Astrocyte (in vitro differentiated cells and primary cell): ENCODE data around the gene ZNF425. TPM values are rescaled to one million over a fixed set of nuclear protein-coding genes. Genes with fewer than 3 reads are reported as not detected.
A peak's percentile ranks its signal among the peaks of the same experiment; 100 is the strongest.

Experiments used
- DNase-seq: peaks from one replicate; pipeline ENCODE4 v3.0.0-alpha.2; 2010; ENCODE audit warnings: low read depth
- FAIRE-seq: peaks from 2 replicates; lab custom pipeline; 2011; peaks lifted over from hg19 to GRCh38; lab: Jason Lieb, UNC
- H2AFZ ChIP-seq: 2 replicates; pipeline ENCODE4 v1.6.0; 2012; ENCODE audit warnings: low read depth, low read length, inconsistent platforms
- H3K27ac ChIP-seq: 2 replicates; pipeline ENCODE4 v1.5.1; 2011; ENCODE audit warnings: low read depth, low read length, inconsistent platforms
- H3K27me3 ChIP-seq: 2 replicates; pipeline ENCODE4 v1.6.0; 2011; ENCODE audit warnings: low read length, inconsistent platforms; ENCODE audit not compliant: insufficient read depth
- H3K36me3 ChIP-seq: 2 replicates; pipeline ENCODE4 v1.5.1; 2011; ENCODE audit warnings: low read length, inconsistent platforms; ENCODE audit not compliant: insufficient read depth
- H3K4me1 ChIP-seq: 2 replicates; pipeline ENCODE4 v1.5.1; 2011; ENCODE audit warnings: low read length, inconsistent platforms; ENCODE audit not compliant: insufficient read depth
- H3K4me2 ChIP-seq: 2 replicates; pipeline ENCODE4 v1.6.0; 2012; ENCODE audit warnings: low read length, inconsistent platforms
- H3K4me3 ChIP-seq: 2 replicates; pipeline ENCODE4 v1.5.1; 2011; ENCODE audit warnings: low read depth, mild to moderate bottlenecking, low read length, inconsistent platforms; ENCODE audit not compliant: insufficient read depth
- H3K79me2 ChIP-seq: 2 replicates; pipeline ENCODE4 v1.6.0; 2012; ENCODE audit warnings: mild to moderate bottlenecking, low read length, inconsistent platforms; ENCODE audit not compliant: insufficient read depth
- H3K9ac ChIP-seq: 2 replicates; pipeline ENCODE4 v1.6.0; 2012; ENCODE audit warnings: mild to moderate bottlenecking, low read length, inconsistent platforms
- H3K9me3 ChIP-seq: 2 replicates; pipeline ENCODE4 v1.5.1; 2012; ENCODE audit warnings: low read depth, mild to moderate bottlenecking, low read length, inconsistent platforms; ENCODE audit not compliant: insufficient read depth
- H4K20me1 ChIP-seq: 2 replicates; pipeline ENCODE4 v1.6.0; 2012; ENCODE audit warnings: low read length, inconsistent platforms; ENCODE audit not compliant: insufficient read depth
- H3K27ac Mint-ChIP-seq: one replicate; pipeline ENCODE4 v1.8.0; 2021; ENCODE audit warnings: mild to moderate bottlenecking, mixed read lengths; ENCODE audit not compliant: unreplicated experiment
- H3K27me3 Mint-ChIP-seq: one replicate; pipeline ENCODE4 v1.8.0; 2021; ENCODE audit warnings: low read depth, mixed read lengths; ENCODE audit not compliant: unreplicated experiment
- H3K36me3 Mint-ChIP-seq: one replicate; pipeline ENCODE4 v1.8.0; 2021; ENCODE audit warnings: low read depth, mixed read lengths; ENCODE audit not compliant: unreplicated experiment
- H3K4me1 Mint-ChIP-seq: one replicate; pipeline ENCODE4 v1.8.0; 2021; ENCODE audit warnings: low read depth, mixed read lengths; ENCODE audit not compliant: unreplicated experiment
- H3K4me3 Mint-ChIP-seq: one replicate; pipeline ENCODE4 v1.8.0; 2021; ENCODE audit warnings: mild to moderate bottlenecking, moderate library complexity, mixed read lengths; ENCODE audit not compliant: unreplicated experiment
- H3K9me3 Mint-ChIP-seq: one replicate; pipeline ENCODE4 v1.8.0; 2021; ENCODE audit warnings: mild to moderate bottlenecking, mixed read lengths; ENCODE audit not compliant: unreplicated experiment
- CTCF ChIP-seq: IDR thresholded peaks from 2 replicates; pipeline ENCODE4 v1.5.1; 2011; ENCODE audit warnings: low read depth, mild to moderate bottlenecking, inconsistent platforms, low read length, moderate library complexity; ENCODE audit not compliant: insufficient read depth
- EZH2 ChIP-seq: IDR thresholded peaks from 2 replicates; pipeline ENCODE4 v1.6.1; 2012; ENCODE audit warnings: mild to moderate bottlenecking, low read length, inconsistent platforms; ENCODE audit not compliant: insufficient read depth
- total RNA-seq: library from RNA; stranded (reverse); gene quantifications from 2 replicates; pipeline ENCODE4 v1.2.1, GENCODE V29; 2021

ZNF425 gene
- total RNA-seq, 1 donor from 2014 or later = 5.9 TPM

GRCh38 chr7:149071641-149072437 lies 54.3 kb downstream of the ZNF425 start:
- Histone ChIP-seq H3K4me1 (no peaks in the 10 kb centered on the region), H3K36me3 (peaks cover 15% of the 10 kb centered on the region), H3K4me2 (no peak overlapping the region), H3K9ac (no peak overlapping the region), H3K27me3 (no peaks in the 10 kb centered on the region), H3K79me2 (no peaks in the 10 kb centered on the region), H3K9me3 (no peaks in the 10 kb centered on the region), H3K27ac (no peak overlapping the region), H4K20me1 (no peaks in the 10 kb centered on the region), H2AFZ (no peak overlapping the region), H3K4me3 (no peak overlapping the region)
- no peak overlapping the region for H3K4me3 Mint-ChIP-seq
- FAIRE-seq = no peak
- peaks cover 6% of the 10 kb centered on the region for H3K36me3 Mint-ChIP-seq
- TF ChIP-seq CTCF (peak; percentile 5), EZH2 (no peak)
- no peaks in the 10 kb centered on the region for H3K9me3 Mint-ChIP-seq
- no peak overlapping the region for H3K27ac Mint-ChIP-seq
- H3K4me1 Mint-ChIP-seq = no peaks in the 10 kb centered on the region
- H3K27me3 Mint-ChIP-seq = no peaks in the 10 kb centered on the region
- no peak for DNase-seq

- no peak overlapping the region for H3K4me2 ChIP-seq
- no peak for TF ChIP-seq CTCF
- TF ChIP-seq EZH2 = no peak
- no peaks in the 10 kb centered on the region for H3K4me1 Mint-ChIP-seq
- no peak overlapping the region for H3K9ac ChIP-seq
- no peak overlapping the region for H3K4me3 ChIP-seq
- no peak overlapping the region for H3K4me3 Mint-ChIP-seq
- H3K79me2 ChIP-seq = no peaks in the 10 kb centered on the region
- no peak overlapping the region for H2AFZ ChIP-seq
- FAIRE-seq (no peak), DNase-seq (no peak)
- H3K27ac ChIP-seq = no peak overlapping the region
- H3K9me3 Mint-ChIP-seq = no peaks in the 10 kb centered on the region
- no peaks in the 10 kb centered on the region for H4K20me1 ChIP-seq
- H3K9me3 ChIP-seq = no peaks in the 10 kb centered on the region
- peaks cover 4% of the 10 kb centered on the region for H3K36me3 Mint-ChIP-seq
- no peaks in the 10 kb centered on the region for H3K4me1 ChIP-seq
- peaks cover 15% of the 10 kb centered on the region for H3K36me3 ChIP-seq
- no peaks in the 10 kb centered on the region for H3K27me3 ChIP-seq
- no peaks in the 10 kb centered on the region for H3K27me3 Mint-ChIP-seq
- H3K27ac Mint-ChIP-seq = no peak overlapping the region
These were observed 54.9 kb downstream of the ZNF425 start for GRCh38 chr7:149071182-149071635.
